Fibroblast of skin of left biceps (primary cell): ENCODE measurements around the gene IMP4.

Experiments used
- DNase-seq, 2 experiments: peaks; one replicate each; pipeline ENCODE4 v3.0.0-alpha.2; 2013; ENCODE audit warnings: low read depth in 2 of 2

Gene IMP4

GRCh38 chr2:130355578-130356431 is 13.1 kb downstream of the IMP4 start, which contains the start of gene PTPN18:
PTPN18 (plus strand) TSS chr2:130356056; CDS start chr2:130356108, 52 bp downstream.
- peak in 1 of 2 experiments; percentile 49 for DNase-seq

GRCh38 chr2:130357864-130358263 is 15.2 kb downstream of the IMP4 start:
- no peak for DNase-seq

GRCh38 chr2:130358420-130359350 is 16.0 kb downstream of the IMP4 start:
- DNase-seq: no peak

DNA sequence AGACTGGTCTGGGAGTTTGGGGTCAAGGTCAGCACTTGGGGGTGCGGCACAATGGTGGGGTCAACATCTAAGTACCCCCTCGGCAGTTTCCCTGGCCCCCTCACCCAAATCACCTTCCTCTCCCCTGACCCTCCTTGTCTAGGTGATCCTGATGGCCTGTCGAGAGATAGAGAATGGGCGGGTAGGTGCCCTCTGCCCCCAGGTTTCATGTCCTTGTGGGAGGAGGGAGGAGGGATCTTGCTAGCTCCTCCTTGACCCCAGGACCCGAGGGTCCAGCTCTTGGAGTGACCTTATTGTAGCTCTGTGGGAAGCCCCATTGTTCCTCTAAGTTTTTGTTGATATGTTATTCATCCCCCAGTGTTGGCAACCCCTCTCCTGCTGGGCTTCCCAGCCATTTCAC is 16.8 kb downstream of the IMP4 start:
- DNase-seq: no peak

GRCh38 chr2:130363479-130363878 is 20.8 kb downstream of the IMP4 start:
- no peak for DNase-seq

DNA sequence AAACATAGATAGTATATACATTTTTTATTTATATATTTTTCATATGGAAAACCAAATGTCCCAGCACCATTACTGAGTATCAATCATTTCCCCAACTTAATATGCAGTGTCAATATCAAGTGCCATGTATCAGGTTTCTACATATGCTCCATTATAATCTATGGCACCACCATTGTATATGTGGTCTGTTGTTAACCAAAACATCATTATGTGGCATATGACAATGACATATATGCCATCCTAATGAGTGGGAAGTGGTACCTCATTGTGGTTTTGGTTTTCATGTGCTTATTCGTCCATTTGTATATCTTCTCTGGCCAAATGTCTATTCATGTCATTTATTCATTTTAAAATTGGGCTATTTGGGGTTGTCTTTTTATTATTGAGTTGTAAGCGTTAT is 22.4 kb downstream of the IMP4 start:
- DNase-seq: no peak

DNA sequence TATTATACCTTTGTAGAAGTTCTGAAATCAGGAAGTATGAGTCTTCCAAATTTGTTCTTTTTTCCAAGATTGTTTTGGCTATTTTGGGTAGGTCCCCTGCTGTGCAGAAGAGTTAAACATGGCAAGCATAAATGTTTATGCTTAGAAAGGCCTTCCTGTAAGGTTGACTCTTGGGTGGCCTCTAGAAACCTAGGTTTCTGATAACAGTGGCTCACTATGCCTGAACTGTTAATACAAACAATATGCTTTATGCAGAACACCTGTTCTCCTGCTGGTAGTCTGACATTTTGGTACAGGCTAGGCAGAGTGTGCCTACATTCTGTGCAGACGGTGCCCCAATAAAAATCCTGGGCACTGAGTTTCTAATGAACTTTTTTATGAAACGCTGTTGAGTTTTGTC is 23.3 kb downstream of the IMP4 start:
- no peak for DNase-seq

DNA sequence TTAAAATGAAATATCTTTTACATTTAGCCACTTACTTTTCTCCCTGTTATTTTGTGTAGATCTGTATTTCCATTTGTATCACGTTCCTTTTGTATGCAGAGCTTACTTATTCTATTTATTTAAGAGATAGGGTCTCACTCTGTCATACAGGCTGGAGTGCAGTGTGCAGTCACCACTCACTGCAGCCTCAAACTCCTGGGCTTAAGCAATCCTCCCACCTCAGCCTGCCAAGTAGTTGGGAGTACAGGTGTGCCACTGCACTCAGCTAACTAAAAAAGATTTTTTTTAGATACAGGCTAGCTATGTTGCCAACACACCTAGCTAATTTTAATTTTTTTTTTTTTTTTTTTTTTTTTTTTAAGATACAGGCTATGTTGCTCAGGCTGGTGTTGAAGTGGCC is 24.0 kb downstream of the IMP4 start:
- no peak for DNase-seq

- no peak for DNase-seq
Observed at GRCh38 chr2:130368786-130369185, 26.1 kb downstream of the IMP4 start.

DNA sequence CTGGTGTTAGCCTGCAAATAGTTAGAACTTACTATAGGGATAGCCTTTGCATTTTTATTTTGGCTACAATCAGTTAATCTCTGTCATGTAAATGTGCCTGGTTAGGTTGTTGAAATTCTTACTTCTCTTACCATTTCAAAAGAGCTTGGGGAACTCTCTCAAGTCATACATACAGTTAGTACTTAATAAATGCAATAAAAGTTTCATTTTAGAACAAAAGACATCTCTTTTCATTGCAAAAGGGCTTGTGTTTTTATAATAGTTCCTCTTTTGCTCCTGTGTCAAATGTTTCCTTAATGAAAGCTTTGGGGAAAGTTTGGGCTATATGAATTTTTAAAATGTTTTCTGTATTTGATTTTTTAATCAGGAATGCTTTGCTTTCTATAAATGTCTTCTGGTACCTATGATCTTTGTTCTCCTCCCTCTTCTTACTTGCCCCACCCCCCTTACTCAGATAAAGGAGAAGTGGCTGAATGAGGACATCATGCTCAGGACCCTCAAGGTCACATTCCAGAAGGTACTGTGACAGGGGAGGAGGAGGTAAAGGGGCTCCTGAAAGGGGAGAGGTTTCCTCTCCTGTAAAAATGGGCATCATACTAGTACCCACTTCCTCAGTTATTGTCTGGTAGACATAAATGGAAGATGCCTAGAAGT is 26.7 kb downstream of the IMP4 start:
- no peak for DNase-seq

DNA sequence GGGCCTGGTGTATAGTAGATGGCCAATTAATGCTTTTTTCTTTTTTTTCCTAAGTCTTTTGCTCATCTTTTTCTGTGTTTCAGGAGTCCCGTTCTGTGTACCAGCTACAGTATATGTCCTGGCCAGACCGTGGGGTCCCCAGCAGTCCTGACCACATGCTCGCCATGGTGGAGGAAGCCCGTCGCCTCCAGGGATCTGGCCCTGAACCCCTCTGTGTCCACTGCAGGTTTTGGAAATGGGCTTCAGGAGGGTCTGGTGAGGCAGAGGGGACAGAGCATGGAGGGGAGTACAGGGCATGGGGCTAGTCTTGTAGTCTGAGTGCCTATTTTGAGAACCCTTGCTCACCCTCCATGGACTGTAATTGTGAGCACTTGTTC is 27.3 kb downstream of the IMP4 start:
- DNase-seq: no peak

DNA sequence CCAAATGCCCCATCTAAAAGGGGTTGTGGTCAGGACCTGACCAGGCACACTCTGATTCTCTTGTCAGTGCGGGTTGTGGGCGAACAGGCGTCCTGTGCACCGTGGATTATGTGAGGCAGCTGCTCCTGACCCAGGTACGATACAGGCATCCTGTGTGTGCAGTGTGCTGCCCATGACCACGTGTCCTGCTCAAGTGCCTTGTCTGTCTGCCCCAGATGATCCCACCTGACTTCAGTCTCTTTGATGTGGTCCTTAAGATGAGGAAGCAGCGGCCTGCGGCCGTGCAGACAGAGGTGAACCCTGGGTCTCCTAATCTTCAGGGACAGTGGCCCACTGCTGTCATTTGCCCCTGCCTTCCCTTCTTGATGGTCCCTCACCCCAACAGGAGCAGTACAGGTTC is 27.8 kb downstream of the IMP4 start:
- no peak for DNase-seq

GRCh38 chr2:130371723-130372054 is 29.0 kb downstream of the IMP4 start:
- no peak for DNase-seq

GRCh38 chr2:130372055-130372832 is 29.5 kb downstream of the IMP4 start:
- peak in 1 of 2 experiments; percentile 48 for DNase-seq

DNA sequence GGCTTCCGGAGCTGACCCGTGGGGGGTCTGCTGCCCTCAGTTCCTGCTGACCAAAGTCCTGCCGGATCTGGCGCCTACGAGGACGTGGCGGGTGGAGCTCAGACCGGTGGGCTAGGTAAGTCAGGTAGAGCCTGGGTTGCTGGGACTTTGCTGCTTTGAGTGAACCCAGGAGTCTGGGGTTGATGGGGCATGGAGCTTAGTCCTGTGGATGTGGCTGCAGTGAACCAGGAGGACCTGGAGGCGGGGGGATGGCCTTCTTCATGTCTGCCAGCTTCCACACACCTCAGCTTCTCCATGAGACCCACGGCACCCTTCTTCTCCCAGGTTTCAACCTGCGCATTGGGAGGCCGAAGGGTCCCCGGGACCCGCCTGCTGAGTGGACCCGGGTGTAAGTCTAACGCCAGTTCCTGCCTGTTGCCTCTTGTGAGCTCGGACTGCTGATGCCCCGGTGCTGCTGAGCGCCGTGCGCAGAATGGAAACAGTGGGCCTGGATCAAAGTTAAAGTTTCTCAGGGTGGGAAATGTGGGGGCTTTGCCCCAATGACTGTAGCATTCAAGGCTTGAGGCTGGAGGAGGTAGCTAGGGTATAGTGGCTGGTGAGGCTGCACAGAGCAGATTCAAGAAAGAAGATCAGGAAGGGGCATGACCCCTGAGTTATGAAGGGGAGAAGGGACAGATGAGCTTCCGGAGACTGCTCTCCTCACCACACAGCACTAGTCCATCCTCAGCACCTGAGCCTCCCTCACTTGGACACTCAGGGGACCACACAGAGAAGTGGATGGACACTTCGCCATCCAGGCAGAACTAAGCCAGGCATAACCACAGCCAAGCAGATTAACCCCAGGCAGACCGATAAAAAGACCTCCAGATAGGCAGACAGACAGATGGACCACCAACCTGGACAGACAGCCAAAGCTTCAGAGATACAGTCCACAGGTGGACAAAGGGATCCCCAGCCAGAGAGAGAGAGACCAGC is 30.4 kb downstream of the IMP4 start:
- no peak for DNase-seq

- no peak for DNase-seq
Observed at GRCh38 chr2:130373808-130374365, 31.2 kb downstream of the IMP4 start.

GRCh38 chr2:130374587-130375290 is 32.0 kb downstream of the IMP4 start:
- DNase-seq: no peak

GRCh38 chr2:130375291-130376266 is 32.9 kb downstream of the IMP4 start:
- no peak for DNase-seq
